Measurements from ENCODE around the gene GBP4. TPM values are rescaled to one million over a fixed set of nuclear protein-coding genes. Genes with fewer than 3 reads are reported as not detected.

Gene GBP4
- total and polyA plus RNA-seq, 2 experiments from 2014 or later: 0.03 TPM; not detected in 1

DNA sequence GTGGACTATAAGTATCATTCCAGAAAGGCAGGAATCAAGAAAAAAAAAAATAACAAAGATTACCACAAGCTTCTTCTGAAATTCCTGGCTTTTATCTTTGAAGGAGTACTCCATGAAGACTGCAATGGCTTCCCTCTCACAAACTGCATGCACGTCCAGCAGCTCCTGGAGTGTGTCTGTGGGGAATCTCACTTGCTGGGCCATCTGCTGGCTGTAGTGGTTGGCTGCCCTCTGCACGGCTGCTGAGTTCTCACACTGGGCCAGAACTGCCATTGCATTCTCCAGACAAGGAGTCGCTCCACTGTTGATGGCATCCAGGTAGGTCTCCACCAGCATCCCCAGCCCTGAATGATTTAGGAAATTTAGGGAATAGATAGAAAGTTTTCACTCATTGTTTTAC is 49.5 kb downstream of the GBP4 start:
- H4K20me1 ChIP-seq (replicated peaks; ENCODE audit: insufficient read depth): no peaks in the 10 kb centered on the region
- H3K4me3 ChIP-seq: no peak overlapping the region
- H3K4me2 ChIP-seq: no peak overlapping the region
- no peaks in the 10 kb centered on the region for H3K9me3 Mint-ChIP-seq
- no peak for TF ChIP-seq EZH2phosphoT487 (IDR thresholded peaks at IDR 0.05; ENCODE audit: unreplicated experiment)
- TF ChIP-seq, protein P1, sequence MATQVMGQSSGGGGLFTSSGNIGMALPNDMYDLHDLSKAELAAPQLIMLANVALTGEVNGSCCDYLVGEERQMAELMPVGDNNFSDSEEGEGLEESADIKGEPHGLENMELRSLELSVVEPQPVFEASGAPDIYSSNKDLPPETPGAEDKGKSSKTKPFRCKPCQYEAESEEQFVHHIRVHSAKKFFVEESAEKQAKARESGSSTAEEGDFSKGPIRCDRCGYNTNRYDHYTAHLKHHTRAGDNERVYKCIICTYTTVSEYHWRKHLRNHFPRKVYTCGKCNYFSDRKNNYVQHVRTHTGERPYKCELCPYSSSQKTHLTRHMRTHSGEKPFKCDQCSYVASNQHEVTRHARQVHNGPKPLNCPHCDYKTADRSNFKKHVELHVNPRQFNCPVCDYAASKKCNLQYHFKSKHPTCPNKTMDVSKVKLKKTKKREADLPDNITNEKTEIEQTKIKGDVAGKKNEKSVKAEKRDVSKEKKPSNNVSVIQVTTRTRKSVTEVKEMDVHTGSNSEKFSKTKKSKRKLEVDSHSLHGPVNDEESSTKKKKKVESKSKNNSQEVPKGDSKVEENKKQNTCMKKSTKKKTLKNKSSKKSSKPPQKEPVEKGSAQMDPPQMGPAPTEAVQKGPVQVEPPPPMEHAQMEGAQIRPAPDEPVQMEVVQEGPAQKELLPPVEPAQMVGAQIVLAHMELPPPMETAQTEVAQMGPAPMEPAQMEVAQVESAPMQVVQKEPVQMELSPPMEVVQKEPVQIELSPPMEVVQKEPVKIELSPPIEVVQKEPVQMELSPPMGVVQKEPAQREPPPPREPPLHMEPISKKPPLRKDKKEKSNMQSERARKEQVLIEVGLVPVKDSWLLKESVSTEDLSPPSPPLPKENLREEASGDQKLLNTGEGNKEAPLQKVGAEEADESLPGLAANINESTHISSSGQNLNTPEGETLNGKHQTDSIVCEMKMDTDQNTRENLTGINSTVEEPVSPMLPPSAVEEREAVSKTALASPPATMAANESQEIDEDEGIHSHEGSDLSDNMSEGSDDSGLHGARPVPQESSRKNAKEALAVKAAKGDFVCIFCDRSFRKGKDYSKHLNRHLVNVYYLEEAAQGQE (IDR thresholded peaks at IDR 0.05; ENCODE audit: unreplicated experiment): no peak
- TF ChIP-seq ZNF331 (CRISPR knock-in tag; IDR thresholded peaks at IDR 0.05; ENCODE audit: low read depth): no peak
- TF ChIP-seq EZH2 (IDR thresholded peaks at IDR 0.05; ENCODE audit: low read depth, unreplicated experiment): no peak
- no peak for TF ChIP-seq STAT1 (IDR thresholded peaks at IDR 0.05; ENCODE audit: unreplicated experiment)
- no peak for TF ChIP-seq JUNB (IDR thresholded peaks at IDR 0.05; ENCODE audit: unreplicated experiment)
- TF ChIP-seq ZNF114 (CRISPR knock-in tag; IDR thresholded peaks at IDR 0.05): no peak
- TF ChIP-seq NANOG (IDR thresholded peaks at IDR 0.05; ENCODE audit: borderline replicate concordance): no peak
- TF ChIP-seq, protein P2, sequence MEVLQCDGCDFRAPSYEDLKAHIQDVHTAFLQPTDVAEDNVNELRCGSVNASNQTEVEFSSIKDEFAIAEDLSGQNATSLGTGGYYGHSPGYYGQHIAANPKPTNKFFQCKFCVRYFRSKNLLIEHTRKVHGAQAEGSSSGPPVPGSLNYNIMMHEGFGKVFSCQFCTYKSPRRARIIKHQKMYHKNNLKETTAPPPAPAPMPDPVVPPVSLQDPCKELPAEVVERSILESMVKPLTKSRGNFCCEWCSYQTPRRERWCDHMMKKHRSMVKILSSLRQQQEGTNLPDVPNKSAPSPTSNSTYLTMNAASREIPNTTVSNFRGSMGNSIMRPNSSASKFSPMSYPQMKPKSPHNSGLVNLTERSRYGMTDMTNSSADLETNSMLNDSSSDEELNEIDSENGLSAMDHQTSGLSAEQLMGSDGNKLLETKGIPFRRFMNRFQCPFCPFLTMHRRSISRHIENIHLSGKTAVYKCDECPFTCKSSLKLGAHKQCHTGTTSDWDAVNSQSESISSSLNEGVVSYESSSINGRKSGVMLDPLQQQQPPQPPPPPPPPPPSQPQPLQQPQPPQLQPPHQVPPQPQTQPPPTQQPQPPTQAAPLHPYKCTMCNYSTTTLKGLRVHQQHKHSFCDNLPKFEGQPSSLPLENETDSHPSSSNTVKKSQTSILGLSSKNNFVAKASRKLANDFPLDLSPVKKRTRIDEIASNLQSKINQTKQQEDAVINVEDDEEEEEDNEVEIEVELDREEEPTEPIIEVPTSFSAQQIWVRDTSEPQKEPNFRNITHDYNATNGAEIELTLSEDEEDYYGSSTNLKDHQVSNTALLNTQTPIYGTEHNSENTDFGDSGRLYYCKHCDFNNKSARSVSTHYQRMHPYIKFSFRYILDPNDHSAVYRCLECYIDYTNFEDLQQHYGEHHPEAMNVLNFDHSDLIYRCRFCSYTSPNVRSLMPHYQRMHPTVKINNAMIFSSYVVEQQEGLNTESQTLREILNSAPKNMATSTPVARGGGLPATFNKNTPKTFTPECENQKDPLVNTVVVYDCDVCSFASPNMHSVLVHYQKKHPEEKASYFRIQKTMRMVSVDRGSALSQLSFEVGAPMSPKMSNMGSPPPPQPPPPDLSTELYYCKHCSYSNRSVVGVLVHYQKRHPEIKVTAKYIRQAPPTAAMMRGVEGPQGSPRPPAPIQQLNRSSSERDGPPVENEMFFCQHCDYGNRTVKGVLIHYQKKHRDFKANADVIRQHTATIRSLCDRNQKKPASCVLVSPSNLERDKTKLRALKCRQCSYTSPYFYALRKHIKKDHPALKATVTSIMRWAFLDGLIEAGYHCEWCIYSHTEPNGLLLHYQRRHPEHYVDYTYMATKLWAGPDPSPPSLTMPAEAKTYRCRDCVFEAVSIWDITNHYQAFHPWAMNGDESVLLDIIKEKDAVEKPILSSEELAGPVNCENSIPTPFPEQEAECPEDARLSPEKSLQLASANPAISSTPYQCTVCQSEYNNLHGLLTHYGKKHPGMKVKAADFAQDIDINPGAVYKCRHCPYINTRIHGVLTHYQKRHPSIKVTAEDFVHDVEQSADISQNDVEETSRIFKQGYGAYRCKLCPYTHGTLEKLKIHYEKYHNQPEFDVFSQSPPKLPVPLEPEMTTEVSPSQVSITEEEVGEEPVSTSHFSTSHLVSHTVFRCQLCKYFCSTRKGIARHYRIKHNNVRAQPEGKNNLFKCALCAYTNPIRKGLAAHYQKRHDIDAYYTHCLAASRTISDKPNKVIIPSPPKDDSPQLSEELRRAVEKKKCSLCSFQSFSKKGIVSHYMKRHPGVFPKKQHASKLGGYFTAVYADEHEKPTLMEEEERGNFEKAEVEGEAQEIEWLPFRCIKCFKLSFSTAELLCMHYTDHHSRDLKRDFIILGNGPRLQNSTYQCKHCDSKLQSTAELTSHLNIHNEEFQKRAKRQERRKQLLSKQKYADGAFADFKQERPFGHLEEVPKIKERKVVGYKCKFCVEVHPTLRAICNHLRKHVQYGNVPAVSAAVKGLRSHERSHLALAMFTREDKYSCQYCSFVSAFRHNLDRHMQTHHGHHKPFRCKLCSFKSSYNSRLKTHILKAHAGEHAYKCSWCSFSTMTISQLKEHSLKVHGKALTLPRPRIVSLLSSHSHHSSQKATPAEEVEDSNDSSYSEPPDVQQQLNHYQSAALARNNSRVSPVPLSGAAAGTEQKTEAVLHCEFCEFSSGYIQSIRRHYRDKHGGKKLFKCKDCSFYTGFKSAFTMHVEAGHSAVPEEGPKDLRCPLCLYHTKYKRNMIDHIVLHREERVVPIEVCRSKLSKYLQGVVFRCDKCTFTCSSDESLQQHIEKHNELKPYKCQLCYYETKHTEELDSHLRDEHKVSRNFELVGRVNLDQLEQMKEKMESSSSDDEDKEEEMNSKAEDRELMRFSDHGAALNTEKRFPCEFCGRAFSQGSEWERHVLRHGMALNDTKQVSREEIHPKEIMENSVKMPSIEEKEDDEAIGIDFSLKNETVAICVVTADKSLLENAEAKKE (CRISPR knock-in tag; IDR thresholded peaks at IDR 0.05): peak; percentile 64; the same call in 1 of the 2 replicates
- TF ChIP-seq CREB1 (CRISPR knock-in tag; IDR thresholded peaks at IDR 0.05; ENCODE audit: low read depth): no peak
- TF ChIP-seq POLR2AphosphoS5 (IDR thresholded peaks at IDR 0.05; ENCODE audit: low read depth): no peak
- TF ChIP-seq, protein P3, sequence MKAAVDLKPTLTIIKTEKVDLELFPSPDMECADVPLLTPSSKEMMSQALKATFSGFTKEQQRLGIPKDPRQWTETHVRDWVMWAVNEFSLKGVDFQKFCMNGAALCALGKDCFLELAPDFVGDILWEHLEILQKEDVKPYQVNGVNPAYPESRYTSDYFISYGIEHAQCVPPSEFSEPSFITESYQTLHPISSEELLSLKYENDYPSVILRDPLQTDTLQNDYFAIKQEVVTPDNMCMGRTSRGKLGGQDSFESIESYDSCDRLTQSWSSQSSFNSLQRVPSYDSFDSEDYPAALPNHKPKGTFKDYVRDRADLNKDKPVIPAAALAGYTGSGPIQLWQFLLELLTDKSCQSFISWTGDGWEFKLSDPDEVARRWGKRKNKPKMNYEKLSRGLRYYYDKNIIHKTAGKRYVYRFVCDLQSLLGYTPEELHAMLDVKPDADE (IDR thresholded peaks at IDR 0.05): no peak
- TF ChIP-seq, protein P4, sequence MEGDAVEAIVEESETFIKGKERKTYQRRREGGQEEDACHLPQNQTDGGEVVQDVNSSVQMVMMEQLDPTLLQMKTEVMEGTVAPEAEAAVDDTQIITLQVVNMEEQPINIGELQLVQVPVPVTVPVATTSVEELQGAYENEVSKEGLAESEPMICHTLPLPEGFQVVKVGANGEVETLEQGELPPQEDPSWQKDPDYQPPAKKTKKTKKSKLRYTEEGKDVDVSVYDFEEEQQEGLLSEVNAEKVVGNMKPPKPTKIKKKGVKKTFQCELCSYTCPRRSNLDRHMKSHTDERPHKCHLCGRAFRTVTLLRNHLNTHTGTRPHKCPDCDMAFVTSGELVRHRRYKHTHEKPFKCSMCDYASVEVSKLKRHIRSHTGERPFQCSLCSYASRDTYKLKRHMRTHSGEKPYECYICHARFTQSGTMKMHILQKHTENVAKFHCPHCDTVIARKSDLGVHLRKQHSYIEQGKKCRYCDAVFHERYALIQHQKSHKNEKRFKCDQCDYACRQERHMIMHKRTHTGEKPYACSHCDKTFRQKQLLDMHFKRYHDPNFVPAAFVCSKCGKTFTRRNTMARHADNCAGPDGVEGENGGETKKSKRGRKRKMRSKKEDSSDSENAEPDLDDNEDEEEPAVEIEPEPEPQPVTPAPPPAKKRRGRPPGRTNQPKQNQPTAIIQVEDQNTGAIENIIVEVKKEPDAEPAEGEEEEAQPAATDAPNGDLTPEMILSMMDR (conservative IDR thresholded peaks at IDR 0.05; ENCODE audit: low read depth in 2 of 2): peak; percentile 19 to 53; a peak in 2 of 4 replicates
- no peak overlapping the region for H3K4me3 Mint-ChIP-seq
- no peaks in the 10 kb centered on the region for H3K4me1 ChIP-seq (ENCODE audit: insufficient read depth)
- H3K27me3 ChIP-seq (ENCODE audit: insufficient read depth): no peaks in the 10 kb centered on the region
- no peaks in the 10 kb centered on the region for H3K36me3 ChIP-seq (ENCODE audit: insufficient read depth)
- DNase-seq (ENCODE audit: low spot score): peak; percentile 52
- H3K27me3 Mint-ChIP-seq (ENCODE audit: insufficient read depth, low read depth, poor library complexity): no peaks in the 10 kb centered on the region
- H3K27ac ChIP-seq (ENCODE audit: low read depth): no peak overlapping the region
- H3K36me3 Mint-ChIP-seq (ENCODE audit: low read depth): no peaks in the 10 kb centered on the region
- H3K9me2 ChIP-seq (ENCODE audit: insufficient read depth): no peaks in the 10 kb centered on the region
- H3K79me2 ChIP-seq (replicated peaks; ENCODE audit: insufficient read depth): no peaks in the 10 kb centered on the region
- H3F3A ChIP-seq (replicated peaks; ENCODE audit: low read depth): no peaks in the 10 kb centered on the region
- no peak overlapping the region for H2AFZ ChIP-seq
- H3K4me1 Mint-ChIP-seq: no peaks in the 10 kb centered on the region
- no peak overlapping the region for H3K27ac Mint-ChIP-seq
- ATAC-seq: peak; percentile 96
